Keratinocyte (primary cell): ENCODE measurements around the gene NAT10.

ENCODE experiments used
- EZH2 ChIP-seq: IDR thresholded peaks from one replicate; pipeline ENCODE4 v1.6.1; 2012; ENCODE audit warnings: inconsistent platforms, mild to moderate bottlenecking, low read length, moderate library complexity
- TF ChIP-seq, protein P1 (sequence below), 3 experiments: IDR thresholded peaks in 1 of 3; conservative IDR thresholded peaks in 1 of 3; optimal IDR thresholded peaks in 1 of 3; 2 replicates in 2 of 3; 3 replicates in 1 of 3; pipeline versions ENCODE3 to v1.5.1; 2011; ENCODE audit warnings: low read length in 3 of 3, mild to moderate bottlenecking in 3 of 3, moderate library complexity in 2 of 3, control low read depth in 1 of 3, inconsistent platforms in 1 of 3; ENCODE audit not compliant: insufficient read depth in 2 of 3; ENCODE audit errors: extremely low read depth in 1 of 3

DNA sequence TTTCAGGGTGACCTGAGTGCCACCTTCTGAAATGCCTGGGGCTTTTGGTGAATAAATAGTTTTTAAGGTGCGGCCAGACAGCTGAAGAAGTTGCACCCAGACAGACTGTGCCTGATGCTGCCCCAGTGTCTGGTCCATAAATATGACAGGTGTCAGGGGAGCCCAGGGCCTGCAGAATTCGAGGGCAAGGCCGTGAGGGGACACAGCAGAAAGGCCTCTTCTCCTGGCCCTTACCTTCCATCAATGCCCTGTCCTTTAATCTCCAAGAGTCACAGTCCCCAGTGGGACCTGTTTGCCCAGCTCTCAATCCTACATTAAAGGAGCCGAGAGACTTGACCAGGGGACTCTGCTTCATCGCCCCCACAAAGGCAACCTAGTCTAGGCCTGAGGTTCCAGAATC lies 45.7 kb downstream of the NAT10 start:
- TF ChIP-seq, protein P1, sequence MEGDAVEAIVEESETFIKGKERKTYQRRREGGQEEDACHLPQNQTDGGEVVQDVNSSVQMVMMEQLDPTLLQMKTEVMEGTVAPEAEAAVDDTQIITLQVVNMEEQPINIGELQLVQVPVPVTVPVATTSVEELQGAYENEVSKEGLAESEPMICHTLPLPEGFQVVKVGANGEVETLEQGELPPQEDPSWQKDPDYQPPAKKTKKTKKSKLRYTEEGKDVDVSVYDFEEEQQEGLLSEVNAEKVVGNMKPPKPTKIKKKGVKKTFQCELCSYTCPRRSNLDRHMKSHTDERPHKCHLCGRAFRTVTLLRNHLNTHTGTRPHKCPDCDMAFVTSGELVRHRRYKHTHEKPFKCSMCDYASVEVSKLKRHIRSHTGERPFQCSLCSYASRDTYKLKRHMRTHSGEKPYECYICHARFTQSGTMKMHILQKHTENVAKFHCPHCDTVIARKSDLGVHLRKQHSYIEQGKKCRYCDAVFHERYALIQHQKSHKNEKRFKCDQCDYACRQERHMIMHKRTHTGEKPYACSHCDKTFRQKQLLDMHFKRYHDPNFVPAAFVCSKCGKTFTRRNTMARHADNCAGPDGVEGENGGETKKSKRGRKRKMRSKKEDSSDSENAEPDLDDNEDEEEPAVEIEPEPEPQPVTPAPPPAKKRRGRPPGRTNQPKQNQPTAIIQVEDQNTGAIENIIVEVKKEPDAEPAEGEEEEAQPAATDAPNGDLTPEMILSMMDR (optimal IDR thresholded peaks at IDR 0.05 in 1 of 3, IDR thresholded peaks at IDR 0.05 in 1 of 3, conservative IDR thresholded peaks at IDR 0.05 in 1 of 3; ENCODE audit: extremely low read depth in 1 of 3, insufficient read depth in 2 of 3, low read length in 3 of 3) = no peak
- TF ChIP-seq EZH2 = no peak
